GM04503 (cell line): ENCODE data around the gene CCNE1.
"Not testable (repeated sequence)": the region's sequence is repeated elsewhere in the genome, so short reads cannot be mapped to it uniquely, and the experiment has no call there.

Source experiments
- DNase-seq: peaks from one replicate; pipeline ENCODE4 v3.0.0-alpha.2; 2012; ENCODE audit warnings: low read depth

Gene CCNE1

GRCh38 chr19:29815231-29815630 is 3.4 kb downstream of the CCNE1 start:
- no peak for DNase-seq

GRCh38 chr19:29817316-29817715 is 5.5 kb downstream of the CCNE1 start:
- no peak for DNase-seq

GRCh38 chr19:29819300-29819699 is 7.5 kb downstream of the CCNE1 start:
- DNase-seq = no peak

GRCh38 chr19:29819986-29820385 is 8.2 kb downstream of the CCNE1 start:
- no peak for DNase-seq

- no peak for DNase-seq
Measured at GRCh38 chr19:29823581-29824330, 12.0 kb downstream of the CCNE1 start.

GRCh38 chr19:29825263-29825662 is 13.5 kb downstream of the CCNE1 start:
- DNase-seq = not testable (repeated sequence)

GRCh38 chr19:29831041-29831548 is 19.3 kb downstream of the CCNE1 start:
- DNase-seq = no peak

GRCh38 chr19:29831686-29832085 is 19.9 kb downstream of the CCNE1 start:
- no peak for DNase-seq

GRCh38 chr19:29832801-29833200 is 21.0 kb downstream of the CCNE1 start:
- DNase-seq = no peak

- no peak for DNase-seq
Measured at GRCh38 chr19:29833614-29834261, 21.9 kb downstream of the CCNE1 start.

GRCh38 chr19:29834991-29835846 is 23.4 kb downstream of the CCNE1 start:
- DNase-seq = no peak

- DNase-seq = no peak
Measured at GRCh38 chr19:29836409-29836825, 24.6 kb downstream of the CCNE1 start.

- DNase-seq = no peak
Measured at GRCh38 chr19:29837448-29837981, 25.7 kb downstream of the CCNE1 start.

- DNase-seq = no peak
Measured at GRCh38 chr19:29837996-29838395, 26.2 kb downstream of the CCNE1 start.

GRCh38 chr19:29840066-29840950 is 28.5 kb downstream of the CCNE1 start:
- DNase-seq = no peak

- no peak for DNase-seq
Measured at GRCh38 chr19:29841209-29841558, 29.4 kb downstream of the CCNE1 start.

- DNase-seq = no peak
Measured at GRCh38 chr19:29841559-29842367, 30.0 kb downstream of the CCNE1 start.

GRCh38 chr19:29842471-29843179 is 30.8 kb downstream of the CCNE1 start:
- DNase-seq = no peak

- no peak for DNase-seq
Measured at GRCh38 chr19:29843180-29844051, 31.6 kb downstream of the CCNE1 start.
